NCI-H1048 (cell line): Measurements from ENCODE around the gene ABCA10.
"Not testable (repeated sequence)": the region's sequence is repeated elsewhere in the genome, so short reads cannot be mapped to it uniquely, and the experiment has no call there.

Experiments
- DNase-seq: peaks from one replicate; lab custom pipeline; 2025; lab: John Stamatoyannopoulos, UW

The ABCA10 gene, protein sequence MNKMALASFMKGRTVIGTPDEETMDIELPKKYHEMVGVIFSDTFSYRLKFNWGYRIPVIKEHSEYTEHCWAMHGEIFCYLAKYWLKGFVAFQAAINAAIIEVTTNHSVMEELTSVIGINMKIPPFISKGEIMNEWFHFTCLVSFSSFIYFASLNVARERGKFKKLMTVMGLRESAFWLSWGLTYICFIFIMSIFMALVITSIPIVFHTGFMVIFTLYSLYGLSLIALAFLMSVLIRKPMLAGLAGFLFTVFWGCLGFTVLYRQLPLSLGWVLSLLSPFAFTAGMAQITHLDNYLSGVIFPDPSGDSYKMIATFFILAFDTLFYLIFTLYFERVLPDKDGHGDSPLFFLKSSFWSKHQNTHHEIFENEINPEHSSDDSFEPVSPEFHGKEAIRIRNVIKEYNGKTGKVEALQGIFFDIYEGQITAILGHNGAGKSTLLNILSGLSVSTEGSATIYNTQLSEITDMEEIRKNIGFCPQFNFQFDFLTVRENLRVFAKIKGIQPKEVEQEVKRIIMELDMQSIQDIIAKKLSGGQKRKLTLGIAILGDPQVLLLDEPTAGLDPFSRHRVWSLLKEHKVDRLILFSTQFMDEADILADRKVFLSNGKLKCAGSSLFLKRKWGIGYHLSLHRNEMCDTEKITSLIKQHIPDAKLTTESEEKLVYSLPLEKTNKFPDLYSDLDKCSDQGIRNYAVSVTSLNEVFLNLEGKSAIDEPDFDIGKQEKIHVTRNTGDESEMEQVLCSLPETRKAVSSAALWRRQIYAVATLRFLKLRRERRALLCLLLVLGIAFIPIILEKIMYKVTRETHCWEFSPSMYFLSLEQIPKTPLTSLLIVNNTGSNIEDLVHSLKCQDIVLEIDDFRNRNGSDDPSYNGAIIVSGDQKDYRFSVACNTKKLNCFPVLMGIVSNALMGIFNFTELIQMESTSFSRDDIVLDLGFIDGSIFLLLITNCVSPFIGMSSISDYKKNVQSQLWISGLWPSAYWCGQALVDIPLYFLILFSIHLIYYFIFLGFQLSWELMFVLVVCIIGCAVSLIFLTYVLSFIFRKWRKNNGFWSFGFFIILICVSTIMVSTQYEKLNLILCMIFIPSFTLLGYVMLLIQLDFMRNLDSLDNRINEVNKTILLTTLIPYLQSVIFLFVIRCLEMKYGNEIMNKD (N-terminal part only)

GRCh38 chr17:69228576-69228975 lies at the start of gene ABCA10:
ABCA10 (minus strand) TSS chr17:69228824; CDS start chr17:69225358, 3,466 bp downstream.
- DNase-seq, result no peak

- DNase-seq, result not testable (repeated sequence)
Observed at GRCh38 chr17:69276279-69276678, 47.7 kb upstream of the ABCA10 start.

- DNase-seq, result no peak
Observed at GRCh38 chr17:69275751-69276150, 47.1 kb upstream of the ABCA10 start.

DNA sequence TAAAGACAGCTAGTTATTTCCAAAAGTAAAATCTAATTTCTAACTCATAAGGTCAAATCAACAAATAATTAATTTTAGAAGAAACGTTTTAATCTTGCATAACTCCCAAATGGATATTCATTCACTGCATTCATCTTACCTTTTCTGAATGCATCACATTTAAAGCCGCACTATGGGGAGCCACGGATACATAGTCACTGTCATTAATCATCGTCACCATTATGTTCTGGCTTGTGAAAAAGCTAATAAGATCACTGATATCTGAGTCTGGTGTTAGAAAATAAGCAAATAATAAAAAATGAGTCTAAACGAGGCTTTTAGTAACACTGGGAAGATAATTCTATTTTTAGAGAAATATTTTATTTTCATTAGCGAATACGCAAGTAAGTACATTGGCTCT lies 42.4 kb upstream of the ABCA10 start:
- no peak for DNase-seq

DNA sequence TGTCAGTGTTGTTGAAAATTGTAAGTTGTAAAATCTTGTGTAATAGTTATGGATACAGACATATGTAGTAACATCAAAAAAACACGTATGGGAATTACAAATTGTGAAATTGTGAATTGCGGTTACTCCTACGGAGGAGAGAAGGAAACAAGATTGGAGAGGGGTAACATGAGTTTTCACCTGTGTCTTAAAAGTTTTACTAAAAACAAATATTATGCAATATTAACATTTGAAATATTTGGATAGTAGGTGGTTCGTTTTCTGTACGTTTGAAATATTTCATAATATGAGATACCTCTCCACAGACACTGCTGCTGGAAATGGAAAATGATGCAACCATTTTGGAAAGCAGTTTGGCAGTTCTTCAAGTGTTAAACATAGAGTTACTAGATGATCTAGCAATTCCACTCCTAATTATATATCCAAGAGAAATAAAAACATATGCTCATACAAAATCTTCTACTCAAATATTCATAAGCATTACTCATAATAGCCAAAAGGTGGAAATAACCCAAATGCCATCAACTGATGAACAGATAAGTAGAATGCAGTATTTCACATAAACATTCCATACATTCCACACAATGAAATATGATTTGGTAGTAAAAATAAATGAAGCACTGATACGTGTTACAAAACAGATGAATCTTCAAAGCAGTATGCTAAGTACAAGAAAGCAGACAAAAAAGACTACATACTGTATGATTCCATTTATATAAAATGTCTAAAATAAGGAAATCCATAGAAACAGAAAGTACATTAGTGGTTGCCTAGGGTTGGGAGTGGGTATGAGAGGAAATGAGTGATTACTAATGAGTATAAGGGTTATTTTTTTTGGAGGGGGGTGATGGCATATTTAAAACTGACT lies 40.7 kb upstream of the ABCA10 start:
- DNase-seq, result no peak

DNA sequence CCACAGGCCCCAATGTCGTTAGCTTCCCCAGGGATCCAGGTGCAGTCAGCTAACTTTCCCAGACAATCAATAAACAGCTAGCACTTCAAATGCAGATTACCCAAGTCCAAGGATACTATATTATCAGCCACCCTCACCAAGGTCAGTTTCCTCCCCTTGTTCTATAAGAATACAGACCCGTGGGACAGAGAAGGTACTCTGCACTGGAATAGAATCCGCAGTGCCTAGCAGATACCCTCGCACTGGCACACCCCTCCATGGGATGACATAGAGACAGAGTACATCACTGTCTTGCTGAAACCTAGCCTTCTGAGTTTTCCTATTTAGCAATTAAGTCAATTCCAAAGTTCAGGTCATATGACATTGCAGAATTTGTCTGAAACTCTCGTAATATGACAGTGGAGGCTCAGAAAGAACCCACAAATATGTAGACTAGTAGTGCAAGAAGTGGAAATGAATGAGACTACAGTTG lies 40.0 kb upstream of the ABCA10 start:
- DNase-seq, result no peak

- DNase-seq, result no peak
Observed at GRCh38 chr17:69267219-69267618, 38.6 kb upstream of the ABCA10 start.

GRCh38 chr17:69265873-69266272 lies 37.2 kb upstream of the ABCA10 start:
- DNase-seq, result no peak

- DNase-seq, result no peak
Observed at GRCh38 chr17:69254187-69254586, 25.6 kb upstream of the ABCA10 start.

DNA sequence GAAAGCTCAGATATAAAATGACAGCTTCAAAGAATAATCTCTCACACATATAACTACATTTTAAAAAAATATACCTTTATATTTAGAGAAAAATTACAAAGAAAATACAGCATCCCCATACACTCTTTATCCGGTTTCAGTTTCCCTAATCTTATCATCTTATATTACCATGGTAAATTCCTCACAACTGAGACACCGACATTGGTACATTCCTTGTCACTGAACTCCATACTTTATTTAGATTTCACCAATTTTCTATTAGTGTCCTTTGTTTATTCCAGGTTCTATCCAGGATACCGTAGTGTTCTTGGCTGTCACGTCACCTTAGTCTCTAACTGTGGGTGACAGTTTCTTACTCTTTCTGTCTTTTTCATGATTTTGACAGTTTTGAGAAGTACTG lies 22.0 kb upstream of the ABCA10 start:
- no peak for DNase-seq

GRCh38 chr17:69246726-69247375 lies 18.2 kb upstream of the ABCA10 start:
- DNase-seq, result no peak

- DNase-seq, result no peak
Observed at GRCh38 chr17:69246202-69246601, 17.6 kb upstream of the ABCA10 start.

- DNase-seq, result no peak
Observed at GRCh38 chr17:69245617-69246016, 17.0 kb upstream of the ABCA10 start.

DNA sequence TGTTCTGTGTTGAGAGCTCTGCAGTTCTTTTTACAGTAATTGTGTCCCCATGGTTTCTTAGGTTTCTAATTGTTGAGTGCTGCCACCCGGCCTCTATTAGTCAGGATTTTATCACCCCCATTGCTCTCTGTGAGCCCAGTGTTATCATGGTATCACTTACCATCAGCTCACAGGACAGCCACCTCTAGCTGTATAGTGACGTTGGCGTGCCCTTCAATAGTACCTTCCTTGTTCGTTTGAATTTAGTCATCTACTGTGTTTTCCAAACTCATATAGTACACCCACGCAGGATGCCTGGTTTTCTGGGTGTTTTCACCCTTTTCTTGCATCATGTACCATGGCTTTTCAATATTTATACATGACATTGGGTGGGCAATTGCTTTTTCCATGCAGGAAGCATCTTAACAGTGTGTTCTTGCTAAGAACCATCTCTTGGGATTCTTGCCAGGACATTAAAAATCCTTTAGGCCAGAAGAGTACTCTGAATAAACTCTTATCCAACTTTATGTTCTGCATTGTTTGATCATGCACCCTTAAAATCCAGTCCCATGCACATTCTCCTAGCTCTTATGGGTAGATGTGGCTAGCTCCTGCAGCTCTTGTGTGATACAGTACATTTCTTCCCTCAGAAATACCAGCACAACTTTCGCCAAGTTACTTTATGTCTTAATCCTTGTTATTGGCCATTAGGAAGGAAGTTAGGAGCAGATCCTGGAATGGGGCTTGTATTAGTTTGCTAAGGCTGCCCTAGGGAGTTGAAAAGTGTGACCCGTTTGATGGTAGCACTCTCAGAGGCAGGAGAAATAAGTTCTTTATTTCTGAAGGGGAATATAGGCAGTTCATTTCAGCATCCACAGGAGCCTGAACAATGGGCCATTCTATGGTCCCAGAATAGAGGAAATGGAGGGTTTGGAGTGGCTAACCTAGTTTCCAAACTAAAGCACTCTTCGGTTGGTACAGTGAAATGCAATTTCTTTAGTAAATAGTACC lies 11.3 kb upstream of the ABCA10 start:
- DNase-seq, result no peak

- DNase-seq, result no peak
Observed at GRCh38 chr17:69236946-69237345, 8.3 kb upstream of the ABCA10 start.

DNA sequence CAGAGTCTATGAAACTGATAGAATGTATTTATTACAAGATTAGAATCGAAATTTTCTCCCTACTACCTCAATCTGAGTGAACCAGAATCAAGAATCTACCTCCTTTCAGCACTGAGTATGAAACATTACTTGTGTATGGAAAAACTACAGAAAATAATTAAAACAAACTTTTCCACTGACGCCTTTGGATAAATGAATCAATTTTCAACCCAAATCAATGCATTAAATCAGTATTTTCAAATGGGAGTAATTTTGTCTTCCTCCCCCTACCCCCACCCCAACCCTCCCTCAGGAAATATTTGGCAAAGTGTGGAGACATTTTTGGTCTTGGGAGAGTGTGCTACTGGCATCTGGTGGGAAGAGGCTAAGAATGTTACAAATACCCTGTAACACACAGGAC lies 7.8 kb upstream of the ABCA10 start:
- DNase-seq, result no peak

- peak; percentile 47 for DNase-seq
Observed at GRCh38 chr17:69235338-69236058, 6.9 kb upstream of the ABCA10 start.

- no peak for DNase-seq
Observed at GRCh38 chr17:69232650-69233049, 4.0 kb upstream of the ABCA10 start.

GRCh38 chr17:69231521-69231920 lies 2.9 kb upstream of the ABCA10 start:
- DNase-seq, result no peak
